Inferior parietal cortex (tissue), 1 donor: ENCODE measurements around the gene TAMALIN.

ENCODE experiments used
- DNase-seq: peaks from one replicate; pipeline ENCODE4 v3.0.0-alpha.2; 2016; ENCODE audit errors: extremely low spot score

TAMALIN gene

GRCh38 chr12:52013626-52014310 lies 7.0 kb downstream of the TAMALIN start:
- DNase-seq: no peak

DNA sequence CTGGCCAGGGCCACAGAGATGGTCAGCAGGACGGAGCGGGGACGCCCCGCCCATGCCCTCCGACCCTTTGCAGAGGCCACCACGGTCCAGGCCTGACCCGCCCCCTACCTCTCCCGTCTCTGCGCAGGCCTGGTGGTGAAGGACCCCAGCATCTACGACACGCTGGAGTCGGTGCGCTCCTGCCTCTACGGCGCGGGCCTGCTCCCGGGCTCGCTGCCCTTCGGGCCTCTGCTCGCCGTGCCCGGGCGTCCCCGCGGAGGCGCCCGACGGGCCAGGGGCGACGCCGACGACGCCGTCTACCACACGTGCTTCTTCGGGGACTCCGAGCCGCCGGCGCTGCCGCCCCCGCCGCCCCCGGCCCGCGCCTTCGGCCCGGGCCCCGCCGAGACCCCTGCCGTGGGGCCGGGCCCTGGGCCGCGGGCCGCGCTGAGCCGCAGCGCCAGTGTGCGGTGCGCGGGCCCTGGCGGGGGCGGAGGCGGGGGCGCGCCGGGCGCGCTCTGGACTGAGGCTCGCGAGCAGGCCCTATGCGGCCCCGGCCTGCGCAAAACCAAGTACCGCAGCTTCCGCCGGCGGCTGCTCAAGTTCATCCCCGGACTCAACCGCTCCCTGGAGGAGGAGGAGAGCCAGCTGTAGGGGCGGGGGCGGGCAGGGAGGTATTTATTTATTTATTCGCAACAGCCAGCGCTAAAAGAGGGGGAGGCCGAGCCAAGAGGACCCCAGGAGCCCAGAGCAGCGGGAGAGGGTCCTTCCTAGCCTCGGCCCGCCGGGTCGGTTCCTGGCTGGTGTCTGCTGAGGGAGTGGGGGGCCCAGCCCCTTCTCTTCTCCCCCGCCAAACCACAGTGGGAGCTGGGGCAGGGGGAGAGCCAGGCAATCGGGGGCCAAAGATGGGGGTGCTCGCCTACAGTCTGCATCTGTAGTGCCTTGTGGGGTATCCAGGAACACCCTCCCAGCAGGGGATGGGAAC lies 8.1 kb downstream of the TAMALIN start:
- no peak for DNase-seq

GRCh38 chr12:52015532-52016041 lies 8.8 kb downstream of the TAMALIN start:
- no peak for DNase-seq

- DNase-seq: no peak
Observed at GRCh38 chr12:52018433-52019112, 11.8 kb downstream of the TAMALIN start.

- no peak for DNase-seq
Observed at GRCh38 chr12:52019113-52019770, 12.5 kb downstream of the TAMALIN start.

DNA sequence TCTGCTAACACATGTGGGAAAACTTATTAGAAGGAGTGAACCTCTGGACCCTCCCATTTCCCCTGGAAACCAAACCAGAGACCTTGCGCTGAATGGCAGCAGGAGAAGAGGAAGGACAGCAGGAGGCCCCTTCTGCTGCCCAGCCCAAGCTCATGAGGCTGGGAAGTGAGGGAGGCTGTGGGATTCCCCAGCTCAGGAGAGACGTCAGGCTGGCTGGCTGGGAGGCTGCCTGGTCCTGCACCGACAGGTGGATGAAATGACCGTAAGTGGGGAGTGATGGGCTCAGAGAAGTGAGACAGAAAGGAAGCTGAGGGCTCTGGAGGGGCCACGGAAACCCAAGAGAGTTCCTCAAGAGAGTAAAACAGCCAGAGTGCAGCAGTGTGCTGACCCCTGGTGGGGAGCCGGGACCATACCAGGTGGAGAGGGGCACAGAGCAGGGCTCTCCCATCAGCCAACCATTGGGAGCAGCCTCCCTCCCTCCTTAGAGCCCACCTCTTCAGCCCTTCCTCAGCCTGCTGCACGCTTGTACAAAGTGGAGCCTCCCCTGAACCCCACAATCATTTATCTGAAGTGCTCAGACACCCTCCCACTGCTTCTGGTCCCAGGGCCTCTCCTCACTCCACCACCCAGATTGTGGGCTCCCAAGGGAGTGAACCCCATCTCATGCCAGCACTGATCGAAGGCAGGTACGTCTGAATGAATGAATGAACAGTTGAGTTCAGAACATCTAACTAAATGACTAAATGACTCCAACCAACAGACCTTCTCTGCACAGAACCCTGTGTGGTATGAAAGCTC lies 14.0 kb downstream of the TAMALIN start:
- no peak for DNase-seq

DNA sequence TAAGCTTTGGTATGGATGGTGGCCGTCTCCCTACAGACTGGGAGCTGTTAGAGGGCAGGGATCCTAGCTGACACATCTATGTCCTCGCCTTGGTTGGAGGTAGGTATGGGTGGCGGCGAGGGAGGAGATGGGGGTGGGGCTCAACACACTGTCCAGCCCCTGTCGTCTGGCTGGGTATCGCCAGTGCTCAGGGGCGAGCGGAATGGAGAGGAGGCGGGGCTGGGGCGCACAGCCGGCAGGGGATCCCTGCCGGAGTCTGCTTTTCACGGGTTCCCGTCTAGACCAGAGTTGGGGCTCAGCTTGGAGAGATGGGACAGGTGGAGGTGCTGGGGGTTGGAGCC lies 16.1 kb downstream of the TAMALIN start:
- DNase-seq: no peak

DNA sequence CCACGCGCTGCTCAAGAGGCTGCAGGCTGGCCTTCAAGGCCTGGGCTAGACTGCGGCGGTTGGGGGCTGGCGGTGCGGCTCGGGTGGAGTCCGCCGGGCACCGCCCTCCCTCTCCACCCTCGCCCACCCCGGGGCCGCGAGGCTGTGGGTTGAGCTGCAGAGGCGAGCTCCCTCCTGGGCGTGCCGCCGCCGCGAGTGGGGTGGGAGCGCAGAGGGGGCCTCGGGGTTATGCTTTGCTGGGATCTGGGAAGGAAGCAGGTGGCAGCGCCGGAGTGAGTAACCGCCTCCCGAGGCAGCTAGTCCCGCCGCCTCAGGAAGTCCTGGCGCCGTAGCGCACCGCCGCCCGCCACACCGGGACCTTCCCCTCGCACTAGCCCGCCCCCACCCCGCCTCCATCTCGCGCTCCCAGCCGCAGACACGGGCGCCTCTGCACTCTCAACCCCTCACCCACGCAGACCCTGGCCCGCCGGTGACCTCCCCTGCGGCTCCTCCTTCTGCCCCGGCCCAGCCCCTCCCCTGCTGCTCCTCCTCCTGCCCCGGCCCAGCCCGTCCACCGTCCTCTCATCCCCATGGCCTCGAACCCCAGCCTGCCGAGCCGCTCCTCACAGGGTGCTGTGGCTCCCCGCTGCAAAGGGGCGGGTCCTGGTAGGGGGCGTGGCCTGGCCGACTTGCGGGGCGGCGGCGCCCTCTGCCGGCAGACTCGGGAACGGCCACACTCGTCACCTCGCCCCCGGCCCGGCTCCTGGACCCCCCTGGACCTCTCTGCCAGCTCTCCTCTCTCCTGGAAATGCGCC lies 16.6 kb downstream of the TAMALIN start:
- DNase-seq: peak; percentile 79

DNA sequence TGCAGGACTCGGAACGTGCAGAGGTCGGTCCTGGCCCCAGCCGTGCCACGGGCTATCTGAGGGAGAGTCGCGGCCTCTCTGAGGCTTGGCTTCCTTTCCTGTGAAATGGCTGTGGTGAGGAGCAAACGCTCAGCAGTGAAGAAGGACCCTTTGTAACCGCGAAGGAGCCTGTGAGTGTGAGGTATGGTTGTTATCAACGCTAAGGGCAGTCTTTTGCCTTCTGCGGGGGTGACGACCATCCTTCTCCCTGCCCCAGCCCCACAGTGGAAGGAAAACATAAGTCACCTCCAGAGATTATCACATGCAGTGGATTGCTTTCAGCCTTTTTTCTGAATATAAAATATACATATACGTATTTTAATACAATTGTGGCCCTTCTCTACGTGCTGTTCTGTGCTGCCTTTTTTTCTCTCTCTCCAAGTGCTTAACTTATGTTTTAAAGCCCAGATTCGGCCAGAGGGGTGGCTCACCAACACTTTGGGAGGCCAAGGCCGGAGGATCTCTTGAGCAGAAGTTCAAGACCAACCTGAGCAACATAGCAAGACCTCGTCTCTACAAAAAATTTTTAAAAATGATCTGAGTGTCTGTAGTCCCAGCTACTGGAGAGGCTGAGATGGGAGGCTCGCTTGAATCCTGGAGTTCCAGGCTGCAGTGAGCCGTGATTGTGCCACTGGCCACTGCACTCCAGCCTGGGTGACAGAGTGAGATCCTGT lies 17.4 kb downstream of the TAMALIN start:
- no peak for DNase-seq

DNA sequence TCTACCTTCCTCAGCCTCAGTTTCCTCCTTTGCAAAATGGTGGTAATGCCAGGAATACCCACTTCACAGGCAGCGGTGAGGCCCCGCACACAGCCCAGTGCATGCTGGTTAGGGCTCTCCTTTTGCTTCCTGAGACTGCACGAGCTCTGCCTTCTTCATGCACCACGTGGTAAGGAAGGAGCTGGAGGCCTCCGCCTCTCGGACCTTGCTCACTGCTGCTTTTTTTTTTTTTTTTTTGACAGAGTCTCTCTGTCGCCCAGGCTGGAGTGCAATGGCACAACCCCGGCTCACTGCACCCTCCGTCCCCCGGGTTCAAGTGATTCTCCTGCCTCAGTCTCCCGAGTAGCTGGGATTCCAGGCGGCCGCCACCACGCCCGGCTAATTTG lies 18.1 kb downstream of the TAMALIN start:
- no peak for DNase-seq

- DNase-seq: no peak
Observed at GRCh38 chr12:52026263-52026662, 19.5 kb downstream of the TAMALIN start.

DNA sequence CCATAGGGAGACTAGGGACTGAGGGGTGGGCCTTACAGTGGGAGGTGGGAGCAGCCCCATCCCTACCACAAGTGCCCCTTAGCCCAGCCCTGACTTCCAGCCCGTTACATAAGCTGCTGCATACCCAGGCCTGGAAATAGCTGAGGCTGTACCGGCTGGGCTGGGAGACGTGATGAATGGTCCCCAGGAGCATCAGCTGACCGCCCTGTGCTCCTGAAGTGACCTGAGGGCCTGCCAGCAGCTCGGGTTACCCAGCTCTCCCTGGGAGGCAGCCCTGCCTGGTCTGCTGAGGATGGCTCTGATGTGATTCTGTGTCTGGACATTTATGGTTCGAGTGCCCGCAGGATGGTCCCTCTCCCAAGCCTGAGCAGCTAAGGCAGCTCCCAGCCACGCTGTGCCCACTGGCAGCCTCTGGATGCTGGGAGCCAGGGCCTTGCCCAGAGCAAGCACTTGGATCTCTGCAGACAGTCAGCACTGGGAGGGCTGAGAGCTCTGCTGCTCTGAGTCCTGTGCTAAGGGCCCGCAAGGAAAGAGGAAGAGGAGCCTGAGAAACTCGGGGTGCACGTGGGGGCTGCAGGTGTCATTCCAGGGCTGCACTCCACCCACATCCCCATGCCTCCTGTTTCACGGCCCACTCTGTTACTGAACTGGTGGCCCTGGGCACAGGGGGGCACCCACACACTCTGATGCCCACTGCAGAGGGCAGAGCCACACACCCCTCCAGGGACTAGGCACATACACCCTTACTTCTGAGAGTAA lies 20.5 kb downstream of the TAMALIN start:
- DNase-seq: no peak

DNA sequence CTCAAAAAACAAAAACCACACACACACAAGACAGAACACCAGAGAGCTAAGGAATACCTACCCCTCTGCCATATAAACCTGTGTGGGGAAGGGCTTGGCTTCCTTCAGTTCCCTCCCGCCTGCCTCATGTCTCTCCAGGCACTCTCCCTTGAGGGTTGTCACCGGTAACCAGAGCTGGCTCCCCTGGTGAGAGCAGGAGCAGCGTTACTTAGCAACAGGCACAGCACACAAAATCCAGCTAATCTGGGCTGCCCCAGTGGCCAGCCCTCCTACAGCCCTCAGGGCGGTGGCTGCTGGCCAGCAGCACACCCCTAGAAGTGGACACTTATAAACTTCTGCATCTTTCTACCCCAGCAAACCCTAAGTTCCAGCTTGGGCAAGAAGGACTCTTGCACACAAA lies 22.9 kb downstream of the TAMALIN start:
- no peak for DNase-seq

GRCh38 chr12:52032446-52032803 lies 25.7 kb downstream of the TAMALIN start:
- peak; percentile 76 for DNase-seq

- DNase-seq: peak; percentile 94
Observed at GRCh38 chr12:52032804-52033445, 26.2 kb downstream of the TAMALIN start.

- DNase-seq: no peak
Observed at GRCh38 chr12:52033446-52034140, 26.8 kb downstream of the TAMALIN start.

GRCh38 chr12:52035190-52035589 lies 28.4 kb downstream of the TAMALIN start:
- DNase-seq: no peak

GRCh38 chr12:52035926-52036325 lies 29.2 kb downstream of the TAMALIN start:
- no peak for DNase-seq
